PC-9 (cell line): ENCODE measurements around the gene GTF2IRD1. TPM values are rescaled to one million over a fixed set of nuclear protein-coding genes. Genes with fewer than 3 reads are reported as not detected.

ENCODE experiments used
- BruUV-seq: library from RNA; stranded (reverse); fragments of 400-500 nt; replicated peaks from 2 replicates; lab custom pipeline; 2021; lab: Mats Ljungman, UMichigan
- CTCF ChIA-PET: fragments of 300-600 bp; sonication (Branson Sonifier 250); formaldehyde crosslinking; loops from one replicate; lab custom pipeline; 2022; ENCODE audit warnings: antibody characterized with exemption; lab: Charles Lee
- POLR2A ChIA-PET: fragments of 300-600 bp; sonication (Branson Sonifier 250); formaldehyde crosslinking; loops from one replicate; lab custom pipeline; 2022; ENCODE audit warnings: antibody characterized with exemption; ENCODE audit not compliant: unreplicated experiment; lab: Charles Lee
- DNase-seq, 2 experiments: peaks; one replicate each; pipeline versions ENCODE4 v3.0.0 to v3.0.0-alpha.2; 2015 to 2022; ENCODE audit warnings: mixed read lengths in 1 of 2
- H2AFZ ChIP-seq: fragments of 200-600 bp; sonication (generic); 2 replicates; pipeline ENCODE4 v1.8.1; 2017; ENCODE audit warnings: antibody characterized with exemption
- H3F3A ChIP-seq: fragments of 200-600 bp; sonication (generic); 2 replicates; pipeline ENCODE4 v1.8.1; 2017; ENCODE audit warnings: antibody characterized with exemption, mild to moderate bottlenecking, low read depth; ENCODE audit not compliant: insufficient read depth
- H3K27ac ChIP-seq: fragments of 200-600 bp; sonication (generic); 2 replicates; pipeline ENCODE4 v1.6.1; 2016; ENCODE audit warnings: mixed run types
- H3K27me3 ChIP-seq: fragments of 200-600 bp; sonication (generic); 2 replicates; pipeline ENCODE4 v1.6.1; 2016; ENCODE audit warnings: low read depth, mixed run types; ENCODE audit not compliant: insufficient read depth
- H3K36me3 ChIP-seq: fragments of 200-600 bp; sonication (generic); 2 replicates; pipeline ENCODE4 v1.6.1; 2016; ENCODE audit warnings: low read depth, mixed run types
- H3K4me1 ChIP-seq: fragments of 200-600 bp; sonication (generic); replicated peaks from 2 replicates; pipeline ENCODE4 v1.6.1; 2016; ENCODE audit warnings: mixed run types; ENCODE audit not compliant: insufficient read depth
- H3K4me2 ChIP-seq: fragments of 200-600 bp; sonication (generic); 2 replicates; pipeline ENCODE4 v1.6.1; 2017; ENCODE audit warnings: mixed run types
- H3K4me3 ChIP-seq: fragments of 200-600 bp; sonication (generic); 2 replicates; pipeline ENCODE4 v1.6.1; 2016; ENCODE audit warnings: mixed run types
- H3K79me2 ChIP-seq: fragments of 200-600 bp; sonication (generic); 2 replicates; pipeline ENCODE4 v1.6.1; 2017; ENCODE audit warnings: low read depth, mixed run types
- H3K9me2 ChIP-seq: fragments of 200-600 bp; sonication (generic); 2 replicates; pipeline ENCODE4 v1.8.1; 2017; ENCODE audit warnings: mild to moderate bottlenecking; ENCODE audit not compliant: insufficient read depth
- H3K9me3 ChIP-seq: fragments of 200-600 bp; sonication (generic); 2 replicates; pipeline ENCODE4 v1.8.1; 2016; ENCODE audit warnings: low read depth; ENCODE audit not compliant: insufficient read depth
- H4K20me1 ChIP-seq: fragments of 200-600 bp; sonication (generic); 2 replicates; pipeline ENCODE4 v1.8.1; 2017; ENCODE audit not compliant: insufficient read depth
- EZH2 ChIP-seq: fragments of 200-600 bp; sonication (generic); IDR thresholded peaks from 2 replicates; pipeline ENCODE4 v1.8.0; 2017; ENCODE audit warnings: antibody characterized with exemption, low read depth
- intact Hi-C: fragments of 100-400 bp; cut with micrococcal nuclease; formaldehyde crosslinking; loops from one replicate; pipeline ENCODE4 v1.10.0; 2022; ENCODE audit not compliant: unreplicated experiment
- total RNA-seq: library from RNA; stranded (reverse); gene quantifications from 2 replicates; pipeline ENCODE4 v1.2.3, GENCODE V29; 2021
- TF ChIP-seq, protein P1 (sequence below): fragments of 200-600 bp; sonication (generic); conservative IDR thresholded peaks from 2 replicates; pipeline ENCODE4 v1.6.1; 2017; ENCODE audit warnings: mixed run types, antibody characterized with exemption, mild to moderate bottlenecking, moderate library complexity

The GTF2IRD1 gene
- total RNA-seq, 1 experiment from 2014 or later: 46.7 TPM

DNA sequence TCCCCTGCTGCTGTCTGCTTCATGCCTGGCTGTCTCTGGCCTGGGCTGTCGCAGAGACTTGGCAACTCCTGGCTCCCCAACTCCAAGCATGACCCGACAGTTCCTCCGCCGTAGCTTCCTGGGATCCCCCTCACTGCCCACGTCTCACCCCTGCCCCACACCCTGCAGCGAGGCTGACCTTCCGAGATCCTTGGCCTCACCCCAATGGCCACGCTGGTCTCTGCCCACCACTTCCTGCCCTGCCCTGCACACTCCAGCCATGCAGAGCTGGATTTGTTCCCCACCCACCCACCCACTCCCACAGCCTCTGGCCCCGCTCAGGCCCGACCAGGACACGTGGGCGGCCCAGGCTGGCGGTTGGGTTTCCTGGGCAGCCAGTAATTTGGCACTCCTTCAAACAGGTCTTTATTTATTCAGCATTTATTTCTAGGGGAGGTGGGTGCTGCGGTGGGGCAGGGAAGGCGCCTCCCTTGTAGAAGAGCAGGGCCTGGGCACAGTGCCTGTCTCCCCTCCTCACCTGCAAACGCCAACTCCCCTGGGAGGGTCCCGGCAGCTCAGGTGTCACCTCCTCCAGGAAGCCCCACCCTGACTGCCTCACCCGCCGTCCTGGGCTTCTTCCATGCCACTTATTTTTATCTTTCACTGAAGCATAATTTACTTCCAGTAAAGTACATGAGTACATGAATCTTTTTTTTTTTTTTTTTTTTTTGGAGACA, 25.5 kb downstream of the GTF2IRD1 start:
- Histone ChIP-seq H3K27ac (peak overlapping the region; percentile 84), H3K36me3 (no peaks in the 10 kb centered on the region), H3K4me1 (peaks cover 97% of the 10 kb centered on the region), H3K9me2 (no peaks in the 10 kb centered on the region), H3K4me2 (no peak overlapping the region), H2AFZ (no peak overlapping the region), H4K20me1 (no peaks in the 10 kb centered on the region), H3K79me2 (peaks cover 25% of the 10 kb centered on the region), H3K9me3 (no peaks in the 10 kb centered on the region), H3K27me3 (no peaks in the 10 kb centered on the region), H3F3A (peaks cover 70% of the 10 kb centered on the region; the same call in 1 of the 2 replicates), H3K4me3 (no peak overlapping the region)
- POLR2A ChIA-PET: no interaction called here
- peak in 1 of 2 experiments; percentile 47 for DNase-seq
- no TSS peak for BruUV-seq
- intact Hi-C loops: loop anchor here (5.0 to 10.0 kb wide), 2 partner anchors 64 to 158 kb away; no protein-coding TSS in a partner anchor
- CTCF ChIA-PET: interaction anchor here (0.7 kb wide), 1 partner anchor 233 kb away, joined by 7 read pairs; no protein-coding TSS in a partner anchor
- TF ChIP-seq EZH2: no peak
- TF ChIP-seq, protein P1, sequence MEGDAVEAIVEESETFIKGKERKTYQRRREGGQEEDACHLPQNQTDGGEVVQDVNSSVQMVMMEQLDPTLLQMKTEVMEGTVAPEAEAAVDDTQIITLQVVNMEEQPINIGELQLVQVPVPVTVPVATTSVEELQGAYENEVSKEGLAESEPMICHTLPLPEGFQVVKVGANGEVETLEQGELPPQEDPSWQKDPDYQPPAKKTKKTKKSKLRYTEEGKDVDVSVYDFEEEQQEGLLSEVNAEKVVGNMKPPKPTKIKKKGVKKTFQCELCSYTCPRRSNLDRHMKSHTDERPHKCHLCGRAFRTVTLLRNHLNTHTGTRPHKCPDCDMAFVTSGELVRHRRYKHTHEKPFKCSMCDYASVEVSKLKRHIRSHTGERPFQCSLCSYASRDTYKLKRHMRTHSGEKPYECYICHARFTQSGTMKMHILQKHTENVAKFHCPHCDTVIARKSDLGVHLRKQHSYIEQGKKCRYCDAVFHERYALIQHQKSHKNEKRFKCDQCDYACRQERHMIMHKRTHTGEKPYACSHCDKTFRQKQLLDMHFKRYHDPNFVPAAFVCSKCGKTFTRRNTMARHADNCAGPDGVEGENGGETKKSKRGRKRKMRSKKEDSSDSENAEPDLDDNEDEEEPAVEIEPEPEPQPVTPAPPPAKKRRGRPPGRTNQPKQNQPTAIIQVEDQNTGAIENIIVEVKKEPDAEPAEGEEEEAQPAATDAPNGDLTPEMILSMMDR: no peak

DNA sequence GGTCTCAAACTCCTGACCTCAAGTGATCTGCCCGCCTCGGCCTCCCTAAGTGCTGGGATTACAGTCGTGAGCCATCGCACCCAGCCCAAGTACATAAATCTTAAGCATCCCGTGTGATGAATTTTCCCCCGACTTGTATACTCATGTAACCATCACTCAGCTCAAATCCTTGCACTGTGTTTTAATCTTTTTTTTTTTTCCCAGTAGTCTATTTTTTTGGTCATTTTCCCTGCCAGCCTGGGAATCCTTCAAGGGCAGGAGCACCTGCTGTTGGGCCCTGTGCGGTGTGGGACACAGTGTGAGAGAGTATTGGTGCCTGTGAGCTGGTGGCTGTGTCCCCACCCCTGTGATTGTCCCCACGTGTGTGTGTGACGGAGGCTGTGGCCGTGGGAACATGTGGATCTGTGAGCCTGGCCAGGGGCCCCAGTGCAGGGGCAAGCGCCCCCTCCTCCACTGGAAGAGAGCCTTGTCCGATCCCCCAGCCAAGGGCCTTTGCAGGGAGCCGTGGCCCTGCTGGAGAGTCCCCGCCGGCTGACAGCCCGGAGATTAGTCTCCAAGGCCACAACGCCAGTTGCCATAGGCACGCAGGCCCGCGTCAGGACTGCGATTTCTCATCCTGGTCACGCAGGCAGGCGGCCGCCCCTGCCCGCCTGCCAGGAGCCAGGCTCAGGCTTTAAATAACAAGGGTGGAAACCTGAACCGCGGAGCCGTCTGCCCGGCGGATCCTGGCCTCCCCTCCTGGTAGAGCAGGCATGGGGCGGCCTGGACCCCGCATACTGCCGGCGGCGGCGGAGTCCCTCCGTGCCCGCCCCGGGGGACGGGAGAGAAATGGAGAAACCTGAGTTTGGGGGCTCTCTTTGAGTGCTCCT, 26.5 kb downstream of the GTF2IRD1 start:
- Histone ChIP-seq H3K27me3 (no peaks in the 10 kb centered on the region), H3K4me3 (no peak overlapping the region), H2AFZ (no peak overlapping the region), H3K36me3 (no peaks in the 10 kb centered on the region), H4K20me1 (no peaks in the 10 kb centered on the region), H3K9me3 (no peaks in the 10 kb centered on the region), H3K4me1 (peaks cover 93% of the 10 kb centered on the region), H3K4me2 (peak overlapping the region; percentile 19; the same call in 1 of the 2 replicates), H3K9me2 (no peaks in the 10 kb centered on the region), H3K27ac (peak overlapping the region; percentile 49; the same call in 1 of the 2 replicates), H3F3A (peaks cover 66% of the 10 kb centered on the region; the same call in 1 of the 2 replicates), H3K79me2 (peaks cover 30% of the 10 kb centered on the region)
- TF ChIP-seq, protein P1: no peak
- TF ChIP-seq EZH2: no peak
- ChIA-PET CTCF (no interaction called here), POLR2A (no interaction called here)
- DNase-seq: no peak
- intact Hi-C loops: loop anchor here (5.0 to 10.0 kb wide), 2 partner anchors 65 to 157 kb away; no protein-coding TSS in a partner anchor
- BruUV-seq: no TSS peak

DNA sequence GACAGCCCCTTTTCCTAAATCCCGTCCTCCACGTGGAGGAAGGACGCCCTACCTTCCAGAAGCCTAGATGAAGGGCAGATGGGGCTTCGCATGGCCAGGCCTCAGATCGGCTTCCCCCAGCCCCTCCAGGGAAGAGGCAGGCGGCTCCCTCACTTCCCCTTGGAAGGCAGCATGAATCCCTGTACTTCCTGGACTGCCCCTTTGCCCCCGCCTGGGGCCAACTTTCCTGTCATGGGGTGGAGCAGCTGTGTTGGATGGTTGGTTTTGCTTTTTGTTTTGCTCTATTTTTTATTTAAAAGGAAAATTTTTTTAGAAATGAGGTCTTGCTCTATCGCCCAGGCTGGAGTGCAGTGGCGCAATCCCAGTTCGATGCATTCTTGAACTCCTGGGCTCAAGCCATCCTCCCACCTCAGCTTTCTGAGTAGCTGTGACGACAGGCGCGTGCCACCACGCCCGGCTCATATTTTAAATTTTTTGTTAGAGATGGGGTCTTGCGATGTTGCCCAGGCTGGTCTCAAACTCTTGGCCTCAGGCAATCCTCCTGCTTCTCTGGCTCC, 27.2 kb downstream of the GTF2IRD1 start:
- no peak for TF ChIP-seq EZH2
- TF ChIP-seq, protein P1: no peak
- ChIA-PET POLR2A (no interaction called here), CTCF (no interaction called here)
- peak overlapping the region; percentile 19; the same call in 1 of the 2 replicates for H3K4me2 ChIP-seq
- intact Hi-C loops: no loop called here
- BruUV-seq: no TSS peak
- peak overlapping the region; percentile 49; the same call in 1 of the 2 replicates for H3K27ac ChIP-seq
- H3K4me3 ChIP-seq: no peak overlapping the region
- no peaks in the 10 kb centered on the region for H3K27me3 ChIP-seq
- no peak overlapping the region for H2AFZ ChIP-seq
- peaks cover 32% of the 10 kb centered on the region for H3K79me2 ChIP-seq
- peaks cover 61% of the 10 kb centered on the region; the same call in 1 of the 2 replicates for H3F3A ChIP-seq
- no peaks in the 10 kb centered on the region for H3K36me3 ChIP-seq
- peaks cover 87% of the 10 kb centered on the region for H3K4me1 ChIP-seq
- no peaks in the 10 kb centered on the region for H3K9me2 ChIP-seq
- DNase-seq: peak in 1 of 2 experiments; percentile 78
- H4K20me1 ChIP-seq: no peaks in the 10 kb centered on the region
- no peaks in the 10 kb centered on the region for H3K9me3 ChIP-seq
